DOHH2 (cell line): Measurements from ENCODE around the gene NUDT19.

Experiments used
- H3F3A ChIP-seq: fragments of 200-600 bp; sonication (generic), shearing (Covaris generic); 2 replicates; pipeline ENCODE4 v1.6.0; 2016; ENCODE audit warnings: antibody characterized with exemption, mild to moderate bottlenecking; ENCODE audit not compliant: control insufficient read depth, insufficient read depth
- H3K27ac ChIP-seq: fragments of 200-600 bp; sonication (generic); 2 replicates; pipeline ENCODE4 v1.5.1; 2014; ENCODE audit warnings: low read depth, mild to moderate bottlenecking, low read length, moderate library complexity
- H3K27me3 ChIP-seq: fragments of 200-600 bp; sonication (generic); 2 replicates; pipeline ENCODE4 v1.6.1; 2014; ENCODE audit warnings: mild to moderate bottlenecking, low read length, mixed read lengths; ENCODE audit not compliant: control insufficient read depth
- H3K36me3 ChIP-seq: fragments of 200-600 bp; sonication (generic); 2 replicates; pipeline ENCODE4 v1.6.1; 2014; ENCODE audit warnings: mild to moderate bottlenecking, low read length, moderate library complexity, mixed read lengths; ENCODE audit not compliant: control insufficient read depth
- H3K4me1 ChIP-seq: fragments of 200-600 bp; sonication (generic); 2 replicates; pipeline ENCODE4 v1.6.1; 2014; ENCODE audit warnings: mild to moderate bottlenecking, low read length, mixed read lengths; ENCODE audit not compliant: control insufficient read depth
- H3K4me2 ChIP-seq: fragments of 200-600 bp; sonication (generic); 2 replicates; pipeline ENCODE4 v1.6.0; 2014; ENCODE audit warnings: mild to moderate bottlenecking, low read length, moderate library complexity
- H3K4me3 ChIP-seq: fragments of 200-600 bp; sonication (generic); 2 replicates; pipeline ENCODE4 v1.5.1; 2014; ENCODE audit warnings: mild to moderate bottlenecking, low read length, mixed read lengths
- H3K79me2 ChIP-seq: fragments of 200-600 bp; sonication (generic); 2 replicates; pipeline ENCODE4 v1.6.1; 2014; ENCODE audit warnings: mild to moderate bottlenecking, low read length, mixed read lengths; ENCODE audit not compliant: control insufficient read depth
- H3K9me2 ChIP-seq: fragments of 200-600 bp; sonication (generic); replicated peaks from 2 replicates; pipeline ENCODE4 v1.6.1; 2014; ENCODE audit warnings: mild to moderate bottlenecking, low read length, mixed read lengths; ENCODE audit not compliant: control insufficient read depth
- H3K9me3 ChIP-seq: fragments of 200-600 bp; sonication (generic); 2 replicates; pipeline ENCODE4 v1.6.1; 2014; ENCODE audit warnings: antibody characterized with exemption, low read length, mixed read lengths; ENCODE audit not compliant: control insufficient read depth, insufficient read depth
- H4K20me1 ChIP-seq: fragments of 200-600 bp; sonication (generic); 2 replicates; pipeline ENCODE4 v1.6.0; 2014; ENCODE audit warnings: low read depth, mild to moderate bottlenecking, antibody characterized with exemption, low read length, moderate library complexity; ENCODE audit not compliant: control insufficient read depth, insufficient read depth
- CTCF ChIP-seq: fragments of 200-600 bp; sonication (generic); IDR thresholded peaks from one replicate; pipeline ENCODE4 v1.5.1; 2014; ENCODE audit warnings: antibody characterized with exemption, mild to moderate bottlenecking, low read depth, low read length; ENCODE audit not compliant: poor library complexity, severe bottlenecking
- EZH2phosphoT487 ChIP-seq: fragments of 200-600 bp; sonication (generic); IDR thresholded peaks from 2 replicates; pipeline ENCODE4 v1.6.1; 2017; ENCODE audit warnings: borderline replicate concordance, mild to moderate bottlenecking, antibody characterized with exemption, low read length, moderate library complexity, mixed read lengths

The NUDT19 gene

DNA sequence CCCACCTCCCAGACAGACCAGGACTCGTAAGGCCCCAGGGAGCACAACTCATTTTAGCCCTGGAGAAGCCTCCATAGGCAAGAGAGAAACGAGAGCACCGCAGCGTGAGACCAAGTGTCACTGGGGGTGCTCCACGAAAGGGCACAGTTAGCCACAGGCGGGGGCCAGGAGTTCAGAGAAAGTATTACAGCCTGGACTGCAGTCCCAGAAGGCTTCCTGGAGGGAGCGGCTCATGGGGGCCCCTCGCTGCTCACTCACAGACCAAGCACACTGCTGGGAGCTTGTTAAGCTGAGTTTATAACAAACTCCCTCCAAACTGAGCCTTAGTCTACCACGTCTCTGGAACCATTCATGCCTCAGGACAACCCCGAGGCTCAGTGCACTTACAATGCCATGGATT lies 33.1 kb upstream of the NUDT19 start:
- Histone ChIP-seq H4K20me1 (0 out of 2 replicates have a peak, but pooled peaks cover 3% of the 10 kb centered on the region), H3F3A (no peaks in the 10 kb centered on the region), H3K4me3 (no peak overlapping the region), H3K79me2 (peaks cover 51% of the 10 kb centered on the region), H3K27me3 (no peaks in the 10 kb centered on the region), H3K36me3 (peaks cover 22% of the 10 kb centered on the region), H3K27ac (no peak overlapping the region), H3K9me3 (no peaks in the 10 kb centered on the region), H3K4me1 (no peaks in the 10 kb centered on the region), H3K9me2 (no peaks in the 10 kb centered on the region), H3K4me2 (no peak overlapping the region)
- TF ChIP-seq EZH2phosphoT487: no peak
- TF ChIP-seq CTCF: no peak

GRCh38 chr19:32661318-32661717 lies 30.3 kb upstream of the NUDT19 start:
- H3K4me3 ChIP-seq: no peak overlapping the region
- H3K27ac ChIP-seq: no peak overlapping the region
- H3K27me3 ChIP-seq: no peaks in the 10 kb centered on the region
- H3K79me2 ChIP-seq: peaks cover 63% of the 10 kb centered on the region
- H4K20me1 ChIP-seq: 0 out of 2 replicates have a peak, but pooled peaks cover 3% of the 10 kb centered on the region
- H3K4me2 ChIP-seq: no peak overlapping the region
- no peaks in the 10 kb centered on the region for H3K9me2 ChIP-seq
- no peaks in the 10 kb centered on the region for H3K9me3 ChIP-seq
- no peak for TF ChIP-seq EZH2phosphoT487
- no peak for TF ChIP-seq CTCF
- no peaks in the 10 kb centered on the region for H3F3A ChIP-seq
- peaks cover 16% of the 10 kb centered on the region for H3K36me3 ChIP-seq
- H3K4me1 ChIP-seq: no peaks in the 10 kb centered on the region

- TF ChIP-seq CTCF (no peak), EZH2phosphoT487 (no peak)
- Histone ChIP-seq H3K4me2 (no peak overlapping the region), H3K9me3 (no peaks in the 10 kb centered on the region), H3K4me3 (no peak overlapping the region), H3K27ac (no peak overlapping the region), H3K4me1 (no peaks in the 10 kb centered on the region), H3K9me2 (no peaks in the 10 kb centered on the region), H4K20me1 (0 out of 2 replicates have a peak, but pooled peaks cover 3% of the 10 kb centered on the region), H3K79me2 (peaks cover 71% of the 10 kb centered on the region), H3K27me3 (no peaks in the 10 kb centered on the region), H3F3A (no peaks in the 10 kb centered on the region), H3K36me3 (peaks cover 19% of the 10 kb centered on the region)
Observed at GRCh38 chr19:32662186-32662585, 29.4 kb upstream of the NUDT19 start.

DNA sequence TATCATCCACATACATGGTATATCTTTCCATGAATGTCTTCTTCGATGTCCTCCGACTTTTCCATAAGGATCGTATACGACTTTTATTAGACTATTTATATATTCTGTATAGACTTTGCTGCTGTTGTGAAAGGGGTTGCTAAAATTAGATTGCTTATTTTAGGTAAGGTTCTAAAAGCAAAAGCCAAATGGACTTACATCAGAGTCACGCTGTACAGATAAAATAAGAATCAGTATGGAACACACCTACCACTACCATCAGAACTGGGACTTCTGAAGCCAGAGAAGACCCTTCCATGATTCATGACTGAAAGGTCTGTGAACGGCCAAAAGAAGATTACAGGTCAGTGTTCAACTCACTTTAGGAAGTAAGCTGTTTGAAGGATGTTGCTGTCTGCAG lies 25.5 kb upstream of the NUDT19 start:
- Histone ChIP-seq H3K4me2 (no peak overlapping the region), H4K20me1 (peaks cover 9% of the 10 kb centered on the region; the same call in 1 of the 2 replicates), H3K4me1 (no peaks in the 10 kb centered on the region), H3K36me3 (peaks cover 14% of the 10 kb centered on the region), H3K27me3 (no peaks in the 10 kb centered on the region), H3K4me3 (no peak overlapping the region), H3K9me2 (no peaks in the 10 kb centered on the region), H3F3A (no peaks in the 10 kb centered on the region), H3K9me3 (no peaks in the 10 kb centered on the region), H3K27ac (no peak overlapping the region), H3K79me2 (peaks cover 81% of the 10 kb centered on the region)
- no peak for TF ChIP-seq CTCF
- no peak for TF ChIP-seq EZH2phosphoT487
